ENCODE data around the gene ABCG4.

GRCh38 chr11:119205080-119205479 is 56.2 kb downstream of the ABCG4 start:
- TF ChIP-seq CTCF (IDR thresholded peaks at IDR 0.05) (no peak), POLR2A (IDR thresholded peaks at IDR 0.05) (no peak), POLR2AphosphoS5 (IDR thresholded peaks at IDR 0.05) (no peak)
